Heart left ventricle (tissue), 13 donors: ENCODE measurements around the gene FANCM.

ENCODE experiments used
- POLR2A ChIP-seq, 2 donors: fragments of 450-650 bp; IDR thresholded peaks; one replicate each; pipeline ENCODE4 v1.6.1; 2017; ENCODE audit warnings: antibody characterized with exemption in 2 of 2, mild to moderate bottlenecking in 2 of 2, moderate library complexity in 2 of 2
- TF ChIP-seq, protein P1 (sequence below), 12 donors: fragments of 200-600 bp; sonication (generic) in 4 of 12; IDR thresholded peaks; one replicate each; pipeline versions ENCODE4 v1.5.0 to v1.8.0; 2018 to 2022; ENCODE audit warnings: antibody characterized with exemption in 12 of 12, mild to moderate bottlenecking in 5 of 12
- donor health status: ischemic (EF 13 %, LVEDD 7.1; RV severe dilation, severe dysfunction).
- donor health status: DM: no; HTN: yes; CAD: no.
- donor health status: DM: no; HTN: no; CAD: no.
- donor health status: ischemic (EF 25% LVEDD 6.9; RV normal size, moderate dysfunction).
- donor health status: ischemic (EF 25% LVEDD 5.7; RV mildly dilated, moderate dysfunction).
- donor health status: ischemic (EF 35%, LVEDD 5.7; RV mildly dilated, moderate dysfunction).
- donor health status: nonischemic (EF 11% LVEDD 7.7; RV severe dilation, severe dysfunction).
- donor health status: DM: yes; HTN: yes; CAD: no.
- donor health status: PGD.
- donor health status: ischemic (EF 29% LVEDD 5.4; RV normal size, mild dysfunction).
- donor health status: nonischemic (EF 23%, LVEDD 6.1; RV moderate dilation, normal function).

DNA sequence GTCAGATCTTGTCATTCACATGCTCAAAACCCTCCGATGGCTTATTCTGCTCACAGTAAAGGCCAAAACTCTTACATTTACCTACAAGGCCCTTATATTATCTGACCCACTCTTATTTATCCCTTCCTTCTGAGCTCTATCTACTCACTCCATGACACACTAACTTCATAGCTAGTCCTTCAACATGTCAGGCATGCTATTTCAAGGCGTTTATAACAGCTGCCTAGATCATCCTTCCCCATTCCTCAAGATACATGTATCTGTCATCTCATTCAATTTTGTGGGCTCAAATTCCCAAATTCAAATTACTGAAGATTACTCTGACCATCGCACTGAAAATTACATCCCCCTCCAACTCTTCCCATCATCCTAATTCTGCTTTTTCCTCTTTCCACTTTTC is 110.4 kb downstream of the FANCM start:
- TF ChIP-seq, protein P1, sequence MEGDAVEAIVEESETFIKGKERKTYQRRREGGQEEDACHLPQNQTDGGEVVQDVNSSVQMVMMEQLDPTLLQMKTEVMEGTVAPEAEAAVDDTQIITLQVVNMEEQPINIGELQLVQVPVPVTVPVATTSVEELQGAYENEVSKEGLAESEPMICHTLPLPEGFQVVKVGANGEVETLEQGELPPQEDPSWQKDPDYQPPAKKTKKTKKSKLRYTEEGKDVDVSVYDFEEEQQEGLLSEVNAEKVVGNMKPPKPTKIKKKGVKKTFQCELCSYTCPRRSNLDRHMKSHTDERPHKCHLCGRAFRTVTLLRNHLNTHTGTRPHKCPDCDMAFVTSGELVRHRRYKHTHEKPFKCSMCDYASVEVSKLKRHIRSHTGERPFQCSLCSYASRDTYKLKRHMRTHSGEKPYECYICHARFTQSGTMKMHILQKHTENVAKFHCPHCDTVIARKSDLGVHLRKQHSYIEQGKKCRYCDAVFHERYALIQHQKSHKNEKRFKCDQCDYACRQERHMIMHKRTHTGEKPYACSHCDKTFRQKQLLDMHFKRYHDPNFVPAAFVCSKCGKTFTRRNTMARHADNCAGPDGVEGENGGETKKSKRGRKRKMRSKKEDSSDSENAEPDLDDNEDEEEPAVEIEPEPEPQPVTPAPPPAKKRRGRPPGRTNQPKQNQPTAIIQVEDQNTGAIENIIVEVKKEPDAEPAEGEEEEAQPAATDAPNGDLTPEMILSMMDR (IDR thresholded peaks at IDR 0.05): no peak
- no peak for TF ChIP-seq POLR2A (IDR thresholded peaks at IDR 0.05)
